Measurements from ENCODE around the gene TFDP1. TPM values are rescaled to one million over a fixed set of nuclear protein-coding genes. Genes with fewer than 3 reads are reported as not detected.
A peak's percentile ranks its signal among the peaks of the same experiment; 100 is the strongest.

Gene TFDP1
- total and polyA plus RNA-seq, 2 of the 4 experiments (the other 2 are of a cell fraction): 59.3 to 97.0 TPM

GRCh38 chr13:113585896-113586295 is 1.3 kb downstream of the TFDP1 start:
- H2AK5ac ChIP-seq (ENCODE audit: low read depth, low read length): peak overlapping the region; percentile 37; the same call in 1 of the 2 replicates
- H3K23ac ChIP-seq (ENCODE audit: low read depth, low read length): peak overlapping the region; percentile 13; the same call in 1 of the 2 replicates
- H3K14ac ChIP-seq (replicated peaks; ENCODE audit: low read depth, low read length): peak overlapping the region; percentile 52; the same call in 1 of the 2 replicates
- TSS peak; percentile 55 for BruUV-seq (replicated peaks)
- ChIA-PET CTCF (no interaction called here), POLR2A (ENCODE audit: unreplicated experiment) (no interaction called here)
- H3K27ac ChIP-seq (ENCODE audit: insufficient read depth, low read length): no peak overlapping the region
- H3K56ac ChIP-seq (ENCODE audit: extremely low read depth, insufficient read depth, low read length): no peak overlapping the region
- no peak overlapping the region for H4K5ac ChIP-seq (ENCODE audit: low read depth, low read length)
- H2BK5ac ChIP-seq (ENCODE audit: low read depth, low read length, poor library complexity, severe bottlenecking): no peak overlapping the region
- no peak overlapping the region for H4K8ac ChIP-seq (ENCODE audit: low read depth in 2 of 2, low read length in 2 of 2)
- in situ Hi-C loops (cut with MboI; ENCODE audit: low sequenced_read_pairs): no loop called here
- peak overlapping the region; percentile 67; the same call in 1 of the 2 replicates for H3K4me3 ChIP-seq (ENCODE audit: insufficient read depth, low read depth, low read length)
- 100% methylated on average over 4 of the region's 9 CpGs; no CpG with 5 or more reads in 1 of the 2 experiments for WGBS, 2 experiments (ENCODE audit: extremely low coverage in 2 of 2, insufficient read length in 1 of 2)
- no peaks in the 10 kb centered on the region for H3K9me3 ChIP-seq (ENCODE audit: control insufficient read depth, insufficient read depth, low read length)
- H4K20me1 ChIP-seq (ENCODE audit: insufficient read depth, low read length): peaks cover 47% of the 10 kb centered on the region
- H2BK15ac ChIP-seq (ENCODE audit: low read depth, low read length): no peak overlapping the region
- H3K27me3 ChIP-seq (ENCODE audit: control insufficient read depth, insufficient read depth, low read length): no peaks in the 10 kb centered on the region
- peaks cover 16% of the 10 kb centered on the region for H3K9me1 ChIP-seq (ENCODE audit: insufficient read depth, low read length)
- H2AFZ ChIP-seq (replicated peaks; ENCODE audit: low read length, poor library complexity): no peak overlapping the region
- H4K91ac ChIP-seq (ENCODE audit: insufficient read depth, low read depth, low read length): no peak overlapping the region
- H2BK20ac ChIP-seq (ENCODE audit: low read depth, low read length): no peak overlapping the region
- H2BK120ac ChIP-seq (ENCODE audit: low read depth, low read length): no peak overlapping the region
- peaks cover 29 to 47% of the 10 kb centered on the region in 2 experiments for H3K79me1 ChIP-seq (ENCODE audit: low read depth in 1 of 2, low read length in 2 of 2)
- H3K4ac ChIP-seq (ENCODE audit: low read depth, low read length): peak overlapping the region; percentile 30; the same call in 1 of the 2 replicates
- H3K18ac ChIP-seq (ENCODE audit: low read depth, low read length): no peak overlapping the region
- H3K4me1 ChIP-seq (ENCODE audit: control insufficient read depth, insufficient read depth, low read length): peaks cover 8% of the 10 kb centered on the region
- dilution Hi-C loops (cut with HindIII; ENCODE audit: low sequenced_read_pairs, unreplicated experiment): no loop called here
- no peak for ATAC-seq (ENCODE audit: low read depth)
- DNase-seq: no peak
- H3K9ac ChIP-seq (ENCODE audit: low read depth, low read length): peak overlapping the region; percentile 62; the same call in 1 of the 2 replicates
- intact Hi-C loops (cut with micrococcal nuclease): no loop called here
- TF ChIP-seq MAZ (IDR thresholded peaks at IDR 0.05; ENCODE audit: borderline replicate concordance, low read depth, low read length) (no peak), RCOR1 (IDR thresholded peaks at IDR 0.05; ENCODE audit: insufficient replicate concordance, low read length) (no peak), RAD21 (IDR thresholded peaks at IDR 0.05; ENCODE audit: low read length) (no peak), CHD1 (IDR thresholded peaks at IDR 0.05; ENCODE audit: low read depth, low read length) (no peak), MAFK (IDR thresholded peaks at IDR 0.05; ENCODE audit: low read depth, low read length) (no peak), FOS (IDR thresholded peaks at IDR 0.05; ENCODE audit: low read depth, low read length) (no peak), POLR2A (IDR thresholded peaks at IDR 0.05; ENCODE audit: low read depth, low read length) (no peak), CEBPB (IDR thresholded peaks at IDR 0.05; ENCODE audit: low read depth, low read length) (no peak)
- TF ChIP-seq, protein P1, sequence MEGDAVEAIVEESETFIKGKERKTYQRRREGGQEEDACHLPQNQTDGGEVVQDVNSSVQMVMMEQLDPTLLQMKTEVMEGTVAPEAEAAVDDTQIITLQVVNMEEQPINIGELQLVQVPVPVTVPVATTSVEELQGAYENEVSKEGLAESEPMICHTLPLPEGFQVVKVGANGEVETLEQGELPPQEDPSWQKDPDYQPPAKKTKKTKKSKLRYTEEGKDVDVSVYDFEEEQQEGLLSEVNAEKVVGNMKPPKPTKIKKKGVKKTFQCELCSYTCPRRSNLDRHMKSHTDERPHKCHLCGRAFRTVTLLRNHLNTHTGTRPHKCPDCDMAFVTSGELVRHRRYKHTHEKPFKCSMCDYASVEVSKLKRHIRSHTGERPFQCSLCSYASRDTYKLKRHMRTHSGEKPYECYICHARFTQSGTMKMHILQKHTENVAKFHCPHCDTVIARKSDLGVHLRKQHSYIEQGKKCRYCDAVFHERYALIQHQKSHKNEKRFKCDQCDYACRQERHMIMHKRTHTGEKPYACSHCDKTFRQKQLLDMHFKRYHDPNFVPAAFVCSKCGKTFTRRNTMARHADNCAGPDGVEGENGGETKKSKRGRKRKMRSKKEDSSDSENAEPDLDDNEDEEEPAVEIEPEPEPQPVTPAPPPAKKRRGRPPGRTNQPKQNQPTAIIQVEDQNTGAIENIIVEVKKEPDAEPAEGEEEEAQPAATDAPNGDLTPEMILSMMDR (conservative IDR thresholded peaks at IDR 0.05; ENCODE audit: low read depth, low read length): no peak
- H3K36me3 ChIP-seq (ENCODE audit: control insufficient read depth, insufficient read depth, low read length): peaks cover 33% of the 10 kb centered on the region
- peak overlapping the region; percentile 84 for H3K4me2 ChIP-seq (ENCODE audit: low read depth, low read length)
- H2AK9ac ChIP-seq (replicated peaks; ENCODE audit: low read depth, low read length, poor library complexity): no peak overlapping the region
